GM18505 (cell line): ENCODE measurements around the gene SLC12A2.

Experiments used
- ATAC-seq: cut with Tn5 transposase; IDR thresholded peaks from one replicate; pipeline ENCODE4 v1.9.1; 2021; ENCODE audit not compliant: unreplicated experiment
- POLR2A ChIP-seq: IDR thresholded peaks from 4 replicates; pipeline ENCODE4 v1.6.1; 2011; ENCODE audit warnings: borderline replicate concordance; ENCODE audit not compliant: insufficient read depth, insufficient read length; ENCODE audit errors: extremely low read depth

Gene SLC12A2

DNA sequence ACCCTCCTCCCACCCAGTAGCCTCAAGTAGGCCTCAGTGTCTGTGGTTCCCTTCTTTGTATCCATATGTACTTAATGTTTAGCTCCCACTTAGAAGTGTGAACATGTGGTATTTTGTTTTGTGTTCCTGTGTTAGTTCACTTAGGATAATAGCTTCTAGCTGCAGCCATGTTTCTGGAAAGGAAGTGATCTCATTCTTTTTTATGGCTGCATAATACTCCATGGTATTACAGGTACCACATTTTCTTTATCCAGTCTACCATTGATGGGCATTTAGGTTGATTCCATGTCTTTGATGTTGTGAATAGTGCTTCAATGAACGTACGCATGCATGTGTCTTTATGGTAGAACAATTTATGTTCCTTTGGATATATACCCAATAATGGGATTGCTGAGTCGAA is 74.8 kb downstream of the SLC12A2 start:
- no peak for TF ChIP-seq POLR2A
- ATAC-seq = no peak

DNA sequence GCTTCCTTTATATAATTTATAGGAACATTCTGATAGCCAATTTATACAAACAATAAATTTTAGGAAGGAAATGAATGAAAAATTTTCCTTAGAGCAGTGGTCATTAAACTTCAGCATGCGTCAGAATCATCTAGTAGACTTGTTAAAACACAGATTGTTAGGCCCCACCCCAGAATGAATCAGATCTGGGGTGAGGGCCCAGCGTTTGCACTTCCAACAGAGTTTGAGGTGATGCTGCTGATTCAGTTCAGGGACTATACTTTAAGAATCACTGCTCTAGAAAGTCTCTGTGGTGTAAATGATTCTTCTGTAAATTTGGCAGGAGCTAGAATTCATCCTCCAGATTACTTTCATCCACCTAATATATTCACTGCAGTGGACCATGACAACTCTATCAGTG is 80.4 kb downstream of the SLC12A2 start:
- TF ChIP-seq POLR2A = no peak
- no peak for ATAC-seq

DNA sequence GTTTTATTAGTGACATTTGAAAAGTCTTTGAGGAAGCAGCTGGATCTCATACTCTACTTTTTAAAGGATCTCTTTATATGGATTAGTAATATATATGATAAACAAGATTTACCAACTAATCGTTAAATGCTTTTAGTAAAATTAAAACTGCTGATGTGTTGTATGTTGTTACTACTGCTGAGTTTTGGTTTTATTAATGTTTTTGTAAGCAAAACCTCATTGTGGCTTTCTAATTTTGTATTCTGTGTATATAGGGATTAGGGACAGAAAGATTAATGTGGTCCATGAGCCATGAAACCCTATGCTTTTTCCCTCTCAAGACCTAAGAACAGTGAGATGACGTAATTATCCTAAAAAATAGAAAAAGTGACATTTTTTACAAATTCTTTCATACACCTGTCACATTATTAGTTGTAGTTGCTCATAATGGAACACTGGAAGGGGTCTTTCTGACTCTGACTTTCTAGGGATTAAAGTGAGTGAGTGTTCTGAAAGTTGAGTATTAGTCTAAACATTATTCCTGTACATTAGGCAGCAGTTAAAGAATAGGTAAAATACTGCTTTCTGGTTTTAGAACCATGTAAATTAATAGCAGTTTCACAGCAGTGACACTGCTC is 85.9 kb downstream of the SLC12A2 start:
- ATAC-seq = no peak

DNA sequence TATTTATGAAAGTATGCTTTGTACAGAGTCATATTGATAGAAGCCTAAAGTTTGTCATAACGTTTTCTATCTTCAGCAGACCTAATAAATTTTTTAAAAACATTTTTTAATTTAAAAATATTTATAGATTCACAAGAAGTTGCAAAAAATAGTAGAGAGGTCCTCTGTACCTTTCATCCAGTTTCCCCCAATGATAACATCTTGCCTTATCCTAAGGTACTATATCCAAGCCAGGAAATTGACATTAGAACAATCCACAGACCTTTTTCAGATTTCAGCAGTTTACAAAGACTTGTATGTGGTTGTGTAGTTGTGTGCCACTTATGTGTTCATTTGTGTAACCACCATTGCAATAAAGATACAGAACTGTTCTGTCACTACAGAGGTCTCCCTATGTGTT is 88.5 kb downstream of the SLC12A2 start:
- no peak for ATAC-seq
- TF ChIP-seq POLR2A = no peak

More for the DNA sequence above, 85.9 kb downstream of the SLC12A2 start:
- TF ChIP-seq POLR2A = no peak

DNA sequence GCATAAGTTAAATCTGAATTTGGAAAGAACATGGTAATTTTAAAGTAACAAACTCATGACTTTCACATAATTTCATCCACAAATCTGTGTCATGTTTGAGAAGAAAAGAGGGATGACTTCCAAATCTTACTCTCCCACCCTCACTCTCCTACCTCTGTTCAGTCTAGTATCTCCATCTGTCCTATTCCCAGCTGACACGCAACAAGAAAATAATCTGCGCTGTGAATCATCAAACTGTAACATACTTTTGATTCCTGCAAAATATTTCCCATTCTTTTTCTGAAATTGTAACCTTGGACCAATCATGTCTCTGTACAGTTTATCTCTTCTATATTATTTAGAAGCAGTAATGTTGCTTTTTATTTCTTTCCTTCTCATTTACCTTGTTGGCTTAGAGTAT is 91.4 kb downstream of the SLC12A2 start:
- ATAC-seq = no peak
- no peak for TF ChIP-seq POLR2A

DNA sequence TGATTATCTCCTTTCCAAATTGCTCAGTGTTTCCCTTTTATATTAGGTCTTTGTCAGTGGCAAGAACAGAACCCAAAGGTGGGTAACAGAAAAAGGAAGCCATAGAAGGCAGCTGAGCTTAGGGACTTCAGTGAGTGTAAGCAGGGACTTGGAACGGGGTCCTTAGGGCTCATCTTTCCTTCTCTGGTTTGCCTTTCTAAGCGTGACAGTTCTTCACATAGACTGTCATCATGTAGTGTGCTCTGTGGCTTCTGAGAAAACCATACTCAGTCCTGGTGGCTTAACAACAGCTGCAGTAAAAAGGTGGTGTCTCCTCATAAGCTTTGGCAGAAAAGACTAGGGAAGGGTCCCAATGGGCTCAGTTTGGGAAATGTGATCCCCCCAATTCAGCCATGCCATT is 108.8 kb downstream of the SLC12A2 start:
- no peak for ATAC-seq
- no peak for TF ChIP-seq POLR2A

DNA sequence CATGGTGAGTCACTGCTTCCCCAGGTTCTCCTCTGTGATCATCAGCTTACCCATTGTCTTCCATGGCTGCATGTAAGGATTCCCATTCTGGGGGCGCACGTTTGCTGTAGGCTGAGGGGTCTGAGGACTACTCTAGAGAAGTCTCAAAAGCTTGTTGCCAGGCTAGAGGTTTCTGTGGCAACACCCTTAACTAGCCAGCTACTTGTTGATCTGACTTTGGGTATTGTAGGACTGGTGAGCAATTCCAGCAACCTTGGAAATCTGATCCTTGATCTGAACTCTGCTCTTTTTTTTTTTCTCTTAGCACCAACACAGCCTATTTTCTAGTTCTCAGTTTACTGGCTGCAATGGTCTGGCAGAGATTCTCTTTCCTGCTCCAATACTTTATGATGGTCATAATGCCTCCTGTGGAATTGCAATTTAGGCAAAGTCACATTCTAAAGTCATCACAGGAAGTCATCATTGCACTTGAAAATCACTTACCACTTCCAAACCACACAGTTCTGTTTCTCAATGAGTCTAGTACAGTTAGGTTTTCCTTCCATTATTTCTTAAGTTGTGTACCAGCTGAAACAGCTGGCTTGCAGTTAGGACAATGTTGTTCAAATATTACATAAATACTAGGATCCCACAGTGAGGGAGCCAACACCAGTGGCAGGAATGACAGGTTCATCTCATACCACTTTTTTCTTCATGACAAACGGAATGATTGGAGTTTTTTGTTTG is 110.3 kb downstream of the SLC12A2 start:
- TF ChIP-seq POLR2A = no peak
- ATAC-seq = no peak

DNA sequence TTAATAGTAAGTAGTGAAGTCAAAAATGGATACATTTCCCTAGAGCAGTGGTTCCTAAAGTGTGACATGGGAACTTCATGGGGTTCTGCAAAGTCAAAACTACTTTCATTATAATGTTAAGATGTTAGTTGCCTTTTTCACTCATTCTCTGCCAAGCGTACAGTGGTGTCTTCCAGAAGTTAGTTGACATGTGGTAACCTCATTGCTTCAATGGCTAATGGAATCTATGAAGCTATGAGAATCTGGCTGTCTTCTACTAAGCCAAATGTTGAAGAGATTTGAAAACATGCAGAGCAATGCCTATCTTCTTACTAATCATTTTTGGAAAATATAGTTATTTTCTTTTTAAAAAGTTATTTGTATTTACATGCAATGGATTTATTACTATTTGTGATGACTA is 111.8 kb downstream of the SLC12A2 start:
- no peak for TF ChIP-seq POLR2A
- ATAC-seq = no peak

DNA sequence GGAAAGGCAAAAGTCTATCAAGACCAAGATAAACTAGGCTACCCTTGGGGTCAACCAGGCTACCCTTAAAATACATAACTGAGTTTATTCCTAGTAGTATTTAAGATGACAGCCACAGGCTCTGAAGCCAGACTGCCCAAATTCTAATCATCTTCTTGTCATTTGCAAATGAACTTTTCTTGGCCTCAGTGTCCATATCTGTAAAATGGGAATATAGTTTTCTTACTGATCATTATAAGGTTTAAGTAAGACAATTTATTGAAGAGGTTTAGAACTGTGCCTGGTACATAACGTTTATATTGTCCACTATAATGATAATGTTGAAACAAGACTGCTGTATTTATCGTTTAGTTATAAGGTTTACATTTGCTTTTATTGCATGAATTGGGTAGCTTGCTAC is 112.5 kb downstream of the SLC12A2 start:
- no peak for ATAC-seq

DNA sequence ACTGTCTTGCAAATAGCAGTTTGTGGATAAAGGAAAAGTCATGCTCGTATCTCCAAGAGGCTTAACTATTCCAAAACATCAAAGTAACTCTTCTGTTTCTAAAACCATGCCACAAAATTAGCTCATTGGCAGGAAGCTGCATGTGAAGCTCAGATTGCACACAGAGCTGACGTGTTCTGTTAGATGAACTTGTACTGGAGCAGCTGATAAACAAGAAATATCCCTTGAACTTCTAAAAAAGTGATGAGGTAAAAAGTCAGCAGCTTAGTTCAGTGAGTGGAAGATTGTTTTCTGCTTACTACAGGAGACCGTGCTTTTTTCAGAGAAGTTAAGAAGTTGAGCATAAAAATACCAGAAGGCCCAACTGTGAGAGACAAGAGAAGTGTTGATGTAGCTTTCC is 113.2 kb downstream of the SLC12A2 start:
- no peak for TF ChIP-seq POLR2A
- ATAC-seq = no peak

More for the DNA sequence above, 112.5 kb downstream of the SLC12A2 start:
- no peak for TF ChIP-seq POLR2A

DNA sequence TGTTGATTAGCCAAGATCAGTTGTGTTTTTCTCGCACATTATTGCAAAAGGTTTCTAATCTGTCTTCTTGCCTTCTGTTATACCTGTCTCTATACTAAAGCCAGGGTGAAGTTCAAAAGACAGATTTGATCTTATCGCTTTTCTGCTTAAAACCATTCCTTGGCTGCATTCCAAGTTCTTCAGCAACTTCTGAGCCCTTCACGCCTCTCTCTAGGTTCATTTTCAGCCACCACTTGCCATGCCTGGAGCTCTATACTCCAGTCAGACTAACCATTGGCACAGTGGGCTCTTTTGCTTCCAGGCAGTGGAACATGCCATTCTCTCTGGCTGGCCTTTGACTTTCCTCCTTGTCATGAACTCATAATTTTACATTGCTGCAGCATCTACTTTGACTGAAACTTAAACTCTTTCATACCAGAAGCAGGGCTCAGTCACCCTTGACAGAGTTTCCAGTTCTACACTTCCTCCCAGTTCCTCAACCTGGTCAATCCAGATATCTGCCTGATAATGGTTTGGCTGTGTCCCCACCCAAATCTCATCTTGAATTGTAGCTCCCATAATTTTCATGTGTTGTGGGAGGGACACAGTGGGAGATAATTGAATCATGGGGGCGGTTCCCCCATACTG is 114.4 kb downstream of the SLC12A2 start:
- ATAC-seq = peak; percentile 61

DNA sequence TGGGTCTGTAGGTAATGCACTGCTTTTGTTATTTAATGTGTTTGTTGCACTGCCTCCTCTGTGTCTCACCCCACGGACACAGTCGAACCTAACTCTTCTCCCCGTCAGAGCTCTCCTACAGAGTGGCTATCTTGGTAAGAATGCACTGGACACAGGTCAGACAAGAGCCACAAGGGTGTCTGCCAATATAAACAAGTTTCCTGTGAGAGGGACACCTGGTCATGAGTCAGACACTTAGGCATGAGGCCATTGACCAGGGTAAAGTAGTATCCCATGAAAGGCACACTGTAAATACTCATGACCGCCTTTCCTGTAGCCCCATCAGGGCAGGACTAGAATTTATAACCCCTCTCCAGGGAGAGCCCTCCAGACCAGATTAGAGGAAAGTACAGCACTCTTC is 115.5 kb downstream of the SLC12A2 start:
- TF ChIP-seq POLR2A = no peak
- ATAC-seq = no peak

More for the DNA sequence above, 114.4 kb downstream of the SLC12A2 start:
- no peak for TF ChIP-seq POLR2A

DNA sequence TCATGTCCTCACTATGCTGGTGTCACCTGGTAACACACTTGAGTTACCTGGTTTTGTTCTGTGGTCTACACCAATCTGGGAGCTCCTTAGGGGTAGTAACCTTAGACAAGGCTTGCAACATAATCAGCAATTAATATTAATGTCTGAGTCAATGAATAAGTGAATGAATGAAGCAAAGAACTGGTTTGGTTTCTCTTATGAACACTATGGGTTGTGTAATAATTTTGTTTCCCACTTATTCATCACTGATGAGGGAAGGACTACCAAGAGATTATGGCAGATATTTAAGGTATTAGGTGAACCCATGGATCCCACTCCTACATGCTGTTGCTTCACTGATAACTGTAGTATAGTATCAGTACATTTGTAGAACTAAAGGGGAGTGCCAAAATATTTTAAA is 116.0 kb downstream of the SLC12A2 start:
- no peak for ATAC-seq
- TF ChIP-seq POLR2A = no peak
